Mononuclear cell (primary cell): ENCODE results near the gene TRAF1. TPM values are rescaled to one million over a fixed set of nuclear protein-coding genes. Genes with fewer than 3 reads are reported as not detected.

Experiments
- H3K27me3 ChIP-seq: 2 replicates; pipeline ENCODE4 v1.6.0; 2011; ENCODE audit warnings: low read length, control low read depth; ENCODE audit not compliant: insufficient read depth
- H3K4me1 ChIP-seq: 2 replicates; pipeline ENCODE4 v1.5.1; 2011; ENCODE audit warnings: mild to moderate bottlenecking, low read length, control low read depth; ENCODE audit not compliant: insufficient read depth
- H3K4me3 ChIP-seq: 2 replicates; pipeline ENCODE4 v1.5.1; 2011; ENCODE audit warnings: mild to moderate bottlenecking, low read length, moderate library complexity
- H3K9me3 ChIP-seq: 2 replicates; pipeline ENCODE4 v1.5.1; 2011; ENCODE audit warnings: low read depth, mild to moderate bottlenecking, control low read depth, low read length
- total RNA-seq: library from RNA; depleted of rRNA; stranded (reverse); fragments of >200 nt; gene quantifications from one replicate; pipeline ENCODE4 v1.2.3, GENCODE V29; 2012

TRAF1 gene
- total RNA-seq, 1 donor = 88.8 TPM

GRCh38 chr9:120933310-120934055 lies 6.9 kb upstream of the TRAF1 start:
- H3K27me3 ChIP-seq = no peaks in the 10 kb centered on the region
- H3K4me1 ChIP-seq = peaks cover 82% of the 10 kb centered on the region
- no peak overlapping the region for H3K4me3 ChIP-seq
- H3K9me3 ChIP-seq = no peaks in the 10 kb centered on the region

- H3K4me3 ChIP-seq = no peak overlapping the region
- H3K9me3 ChIP-seq = no peaks in the 10 kb centered on the region
- H3K27me3 ChIP-seq = no peaks in the 10 kb centered on the region
- peaks cover 92% of the 10 kb centered on the region for H3K4me1 ChIP-seq
These were observed 5.7 kb upstream of the TRAF1 start for GRCh38 chr9:120932086-120932823.

GRCh38 chr9:120931231-120932085 lies 4.9 kb upstream of the TRAF1 start:
- no peak overlapping the region for H3K4me3 ChIP-seq
- H3K9me3 ChIP-seq = no peaks in the 10 kb centered on the region
- peaks cover 92% of the 10 kb centered on the region for H3K4me1 ChIP-seq
- no peaks in the 10 kb centered on the region for H3K27me3 ChIP-seq

- Histone ChIP-seq H3K4me1 (peaks cover 88% of the 10 kb centered on the region), H3K27me3 (no peaks in the 10 kb centered on the region), H3K4me3 (peak overlapping the region; percentile 60), H3K9me3 (no peaks in the 10 kb centered on the region)
These were observed 2.7 kb upstream of the TRAF1 start for GRCh38 chr9:120929229-120929791.

GRCh38 chr9:120928483-120929228 lies 2.1 kb upstream of the TRAF1 start:
- Histone ChIP-seq H3K27me3 (no peaks in the 10 kb centered on the region), H3K4me1 (peaks cover 87% of the 10 kb centered on the region), H3K9me3 (no peaks in the 10 kb centered on the region), H3K4me3 (peak overlapping the region; percentile 60)

GRCh38 chr9:120928015-120928482 lies 1.5 kb upstream of the TRAF1 start:
- Histone ChIP-seq H3K4me1 (peaks cover 87% of the 10 kb centered on the region), H3K4me3 (peak overlapping the region; percentile 60), H3K9me3 (no peaks in the 10 kb centered on the region), H3K27me3 (no peaks in the 10 kb centered on the region)

- H3K9me3 ChIP-seq = no peaks in the 10 kb centered on the region
- peaks cover 91% of the 10 kb centered on the region for H3K4me1 ChIP-seq
- H3K4me3 ChIP-seq = peak overlapping the region; percentile 60
- H3K27me3 ChIP-seq = no peaks in the 10 kb centered on the region
These were observed 846 bp upstream of the TRAF1 start for GRCh38 chr9:120927269-120928014.

- H3K4me3 ChIP-seq = peak overlapping the region; percentile 35
- no peaks in the 10 kb centered on the region for H3K9me3 ChIP-seq
- H3K27me3 ChIP-seq = no peaks in the 10 kb centered on the region
- peaks cover 88% of the 10 kb centered on the region for H3K4me1 ChIP-seq
These were observed 830 bp downstream of the TRAF1 start for GRCh38 chr9:120925535-120926396.

- H3K9me3 ChIP-seq = no peaks in the 10 kb centered on the region
- peak overlapping the region; percentile 35 for H3K4me3 ChIP-seq
- peaks cover 88% of the 10 kb centered on the region for H3K4me1 ChIP-seq
- H3K27me3 ChIP-seq = no peaks in the 10 kb centered on the region
These were observed 1.7 kb downstream of the TRAF1 start for GRCh38 chr9:120924698-120925534.

GRCh38 chr9:120923620-120924328 lies 2.8 kb downstream of the TRAF1 start:
- peak overlapping the region; percentile 5 for H3K4me3 ChIP-seq
- H3K27me3 ChIP-seq = no peaks in the 10 kb centered on the region
- H3K9me3 ChIP-seq = no peaks in the 10 kb centered on the region
- H3K4me1 ChIP-seq = peaks cover 90% of the 10 kb centered on the region

- no peak overlapping the region for H3K4me3 ChIP-seq
These were observed 4.0 kb downstream of the TRAF1 start for GRCh38 chr9:120922404-120923195.

More at GRCh38 chr9:120922404-120923195, 4.0 kb downstream of the TRAF1 start:
- no peaks in the 10 kb centered on the region for H3K27me3 ChIP-seq
- H3K9me3 ChIP-seq = no peaks in the 10 kb centered on the region
- peaks cover 84% of the 10 kb centered on the region for H3K4me1 ChIP-seq
